GM12878 (cell line): ENCODE results near the gene GRN.

Experiments
- BHLHE40 ChIP-seq, 2 experiments: fragments of 450-650 bp in 1 of 2; IDR thresholded peaks; 2 replicates each; pipeline ENCODE4 v1.6.1; 2011 to 2017; ENCODE audit warnings: low read depth in 2 of 2, borderline replicate concordance in 1 of 2, improper control_type of control experiment in 1 of 2, low read length in 1 of 2, mild to moderate bottlenecking in 1 of 2
- CTCF ChIP-seq, 3 experiments: IDR thresholded peaks in 2 of 3; conservative IDR thresholded peaks in 1 of 3; 2 replicates each; pipeline ENCODE4 v1.5.1; 2011; ENCODE audit warnings: low read depth in 3 of 3, low read length in 3 of 3, mild to moderate bottlenecking in 3 of 3, control low read depth in 2 of 3, moderate library complexity in 2 of 3, inconsistent platforms in 1 of 3, mixed read lengths in 1 of 3; ENCODE audit not compliant: control insufficient read depth in 2 of 3, insufficient read depth in 1 of 3; ENCODE audit errors: extremely low read depth in 1 of 3
- EP300 ChIP-seq, 2 experiments: fragments of 150-350 bp in 1 of 2; IDR thresholded peaks; 2 replicates each; pipeline ENCODE4 v1.6.1; 2011 to 2012; ENCODE audit warnings: low read depth in 2 of 2, low read length in 2 of 2, borderline replicate concordance in 1 of 2, improper control_type of control experiment in 1 of 2, inconsistent platforms in 1 of 2; ENCODE audit not compliant: control insufficient read depth in 1 of 2
- ESRRA ChIP-seq: IDR thresholded peaks from 2 replicates; pipeline ENCODE4 v1.6.1; 2012; ENCODE audit warnings: mild to moderate bottlenecking, low read length, improper control_type of control experiment
- EZH2 ChIP-seq: IDR thresholded peaks from 2 replicates; pipeline ENCODE4 v1.6.1; 2012; ENCODE audit warnings: low read depth, mild to moderate bottlenecking, control low read depth, inconsistent platforms, low read length, borderline replicate concordance; ENCODE audit not compliant: control insufficient read depth
- POLR2A ChIP-seq: IDR thresholded peaks from 2 replicates; pipeline ENCODE4 v1.6.1; 2011; ENCODE audit warnings: low read depth, mild to moderate bottlenecking, low read length
- POLR2AphosphoS2 ChIP-seq: IDR thresholded peaks from 2 replicates; pipeline ENCODE4 v1.6.1; 2011; ENCODE audit warnings: low read depth, mild to moderate bottlenecking, low read length, improper control_type of control experiment, moderate library complexity
- ZNF24 ChIP-seq: fragments of 450-650 bp; IDR thresholded peaks from 2 replicates; pipeline ENCODE4 v1.6.1; 2017; ENCODE audit warnings: antibody characterized with exemption, mild to moderate bottlenecking

GRCh38 chr17:44396946-44397345 lies 51.8 kb downstream of the GRN start:
- no peak for TF ChIP-seq EP300 (IDR thresholded peaks at IDR 0.05; ENCODE audit: borderline replicate concordance in 1 of 2, control insufficient read depth in 1 of 2, low read depth in 2 of 2, low read length in 2 of 2)
- no peak for TF ChIP-seq ESRRA
- no peak; the same call in 1 of the 2 replicates for TF ChIP-seq POLR2A
- no peak for TF ChIP-seq ZNF24
- TF ChIP-seq EZH2: no peak
- no peak for TF ChIP-seq BHLHE40 (IDR thresholded peaks at IDR 0.05; ENCODE audit: borderline replicate concordance in 1 of 2, low read depth in 2 of 2, low read length in 1 of 2)
- no peak for TF ChIP-seq POLR2AphosphoS2
- TF ChIP-seq CTCF (IDR thresholded peaks at IDR 0.05 in 2 of 3, conservative IDR thresholded peaks at IDR 0.05 in 1 of 3; ENCODE audit: control insufficient read depth in 2 of 3, extremely low read depth in 1 of 3, insufficient read depth in 1 of 3, low read depth in 3 of 3, low read length in 3 of 3): no peak
